Epithelial cell of prostate (primary cell): ENCODE data around the gene TUBGCP2.

Experiments
- DNase-seq: peaks from one replicate; pipeline ENCODE4 v3.0.0-alpha.2; 2011; ENCODE audit warnings: low read depth, low spot score
- H3K27ac ChIP-seq: fragments of 450-650 bp; 2 replicates; pipeline ENCODE4 v1.5.1; 2017; ENCODE audit warnings: mild to moderate bottlenecking

Gene TUBGCP2

GRCh38 chr10:133282846-133283390, 25.8 kb downstream of the TUBGCP2 start:
- no peak overlapping the region for H3K27ac ChIP-seq
- DNase-seq = no peak

GRCh38 chr10:133281628-133282372, 26.9 kb downstream of the TUBGCP2 start:
- no peak for DNase-seq
- no peak overlapping the region for H3K27ac ChIP-seq

DNA sequence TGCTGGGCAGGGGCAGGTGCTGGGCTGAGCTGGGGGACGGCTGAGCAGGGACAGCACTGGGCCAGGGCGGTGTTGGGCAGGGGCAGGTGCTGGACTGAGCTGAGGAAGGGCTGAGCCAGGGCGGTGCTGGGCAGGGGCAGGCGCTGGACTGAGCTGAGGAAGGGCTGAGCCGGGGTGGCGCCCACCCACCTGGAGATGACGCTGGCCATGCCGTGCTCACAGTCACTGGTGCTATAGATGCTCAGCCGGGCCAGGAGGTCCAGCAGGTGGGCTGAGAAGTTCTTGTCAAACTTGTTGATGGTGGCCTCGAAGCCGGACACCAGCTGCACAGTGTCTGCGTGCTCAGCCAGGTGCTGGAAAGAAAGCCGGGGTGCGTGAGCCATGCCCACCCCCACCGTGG, 27.6 kb downstream of the TUBGCP2 start:
- DNase-seq = no peak
- H3K27ac ChIP-seq = no peak overlapping the region

DNA sequence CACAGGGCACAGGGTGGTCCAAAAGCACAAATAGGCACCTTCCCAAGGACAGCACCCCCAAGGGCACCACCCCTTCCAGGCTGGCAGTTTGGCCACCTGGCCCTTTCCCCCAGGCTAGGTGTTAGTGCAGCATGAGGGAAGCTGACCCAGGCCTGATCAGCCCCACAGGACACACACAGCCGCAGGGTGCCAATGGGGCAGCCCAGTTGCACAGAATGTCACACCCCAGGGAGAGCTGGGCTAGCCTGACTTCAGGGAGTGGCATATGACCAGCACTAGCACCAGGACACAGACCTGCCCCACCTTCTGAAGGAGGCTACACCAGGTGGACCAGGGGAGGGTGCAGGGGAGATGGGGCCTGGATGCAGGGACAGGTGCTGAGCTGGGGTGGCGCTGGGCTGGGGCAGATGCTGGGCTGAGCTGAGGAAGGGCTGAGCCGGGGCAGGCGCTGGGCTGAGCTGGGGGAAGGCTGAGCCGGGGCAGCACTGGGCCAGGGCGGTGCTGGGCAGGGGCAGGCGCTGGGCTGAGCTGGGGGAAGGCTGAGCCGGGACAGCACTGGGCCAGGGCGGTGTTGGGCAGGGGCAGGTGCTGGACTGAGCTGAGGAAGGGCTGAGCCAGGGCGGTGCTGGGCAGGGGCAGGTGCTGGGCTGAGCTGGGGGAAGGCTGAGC, 28.1 kb downstream of the TUBGCP2 start:
- DNase-seq = no peak
- H3K27ac ChIP-seq = peak overlapping the region; percentile 90

DNA sequence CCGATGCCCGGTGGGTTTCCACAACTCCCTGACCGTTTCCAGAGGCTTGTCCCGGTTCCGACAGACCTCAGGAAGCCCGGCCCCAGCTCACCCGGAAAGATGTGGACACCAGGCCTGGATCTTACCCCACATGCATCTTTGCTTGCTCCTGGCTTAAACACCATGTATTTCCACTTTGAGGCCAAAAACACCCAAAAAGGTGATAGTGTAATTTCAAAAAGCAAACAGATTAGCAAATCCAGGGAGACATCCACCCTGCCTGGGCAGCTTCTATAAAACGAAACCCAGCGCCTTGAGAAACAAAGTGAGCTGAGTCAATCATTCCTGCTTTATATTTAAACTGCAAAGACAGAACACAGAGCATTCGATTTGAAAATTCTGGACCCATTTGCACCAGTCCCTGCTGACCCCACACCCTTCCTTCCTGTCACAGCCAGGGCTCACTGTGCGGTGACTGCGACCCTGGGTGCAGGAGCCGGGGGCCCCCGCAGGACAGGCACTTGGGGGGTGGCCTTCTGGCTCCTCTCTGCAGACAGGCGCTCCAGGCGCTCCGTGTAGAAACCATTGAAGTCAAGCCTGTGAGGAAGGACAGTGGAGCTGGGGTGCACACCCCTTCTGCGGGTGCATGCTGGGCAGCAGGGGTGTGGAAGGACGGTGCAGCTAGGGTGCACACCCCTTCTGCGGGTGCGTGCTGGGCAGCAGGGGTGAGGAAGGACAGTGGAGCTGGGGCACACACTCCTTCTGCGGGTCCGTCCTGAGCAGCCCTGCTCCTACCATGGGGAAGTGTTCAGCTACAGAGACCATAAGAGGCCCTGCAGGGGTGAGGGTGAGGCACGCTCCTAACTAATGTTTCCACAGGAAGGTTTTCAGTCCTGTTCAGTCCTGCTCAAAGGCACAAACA, 29.1 kb downstream of the TUBGCP2 start:
- peak overlapping the region; percentile 90 for H3K27ac ChIP-seq
- no peak for DNase-seq

GRCh38 chr10:133278577-133279265, 30.0 kb downstream of the TUBGCP2 start:
- peak overlapping the region; percentile 90 for H3K27ac ChIP-seq
- DNase-seq = peak; percentile 72

DNA sequence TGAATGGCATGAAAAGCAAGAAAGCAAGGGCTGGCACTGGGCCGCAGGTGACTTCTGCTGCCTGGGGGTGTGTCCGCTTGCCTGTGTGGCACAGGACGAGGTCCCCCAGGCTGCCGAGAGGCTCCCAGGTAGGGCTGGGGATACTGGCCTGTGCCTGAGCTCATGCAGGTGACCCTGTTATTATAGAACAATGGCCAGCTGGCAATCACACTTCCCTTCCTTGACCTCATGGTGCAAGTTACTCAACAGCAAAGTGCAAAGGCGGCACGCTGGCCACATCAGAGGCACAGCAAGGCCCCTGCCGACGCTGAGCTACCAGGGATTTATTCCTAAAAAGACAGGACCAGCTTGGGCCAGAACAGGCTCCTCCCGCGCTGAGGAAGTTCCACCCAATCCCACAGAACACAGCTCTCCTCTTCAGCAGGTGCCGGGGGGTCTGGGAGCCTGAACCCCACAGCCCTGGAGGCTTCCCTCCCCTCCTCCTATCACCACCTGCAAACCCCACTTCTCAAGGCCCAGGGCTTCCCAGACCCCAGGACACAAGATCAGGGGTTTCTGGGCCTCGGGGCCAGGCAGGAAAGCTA, 30.6 kb downstream of the TUBGCP2 start:
- peak overlapping the region; percentile 90 for H3K27ac ChIP-seq
- no peak for DNase-seq

DNA sequence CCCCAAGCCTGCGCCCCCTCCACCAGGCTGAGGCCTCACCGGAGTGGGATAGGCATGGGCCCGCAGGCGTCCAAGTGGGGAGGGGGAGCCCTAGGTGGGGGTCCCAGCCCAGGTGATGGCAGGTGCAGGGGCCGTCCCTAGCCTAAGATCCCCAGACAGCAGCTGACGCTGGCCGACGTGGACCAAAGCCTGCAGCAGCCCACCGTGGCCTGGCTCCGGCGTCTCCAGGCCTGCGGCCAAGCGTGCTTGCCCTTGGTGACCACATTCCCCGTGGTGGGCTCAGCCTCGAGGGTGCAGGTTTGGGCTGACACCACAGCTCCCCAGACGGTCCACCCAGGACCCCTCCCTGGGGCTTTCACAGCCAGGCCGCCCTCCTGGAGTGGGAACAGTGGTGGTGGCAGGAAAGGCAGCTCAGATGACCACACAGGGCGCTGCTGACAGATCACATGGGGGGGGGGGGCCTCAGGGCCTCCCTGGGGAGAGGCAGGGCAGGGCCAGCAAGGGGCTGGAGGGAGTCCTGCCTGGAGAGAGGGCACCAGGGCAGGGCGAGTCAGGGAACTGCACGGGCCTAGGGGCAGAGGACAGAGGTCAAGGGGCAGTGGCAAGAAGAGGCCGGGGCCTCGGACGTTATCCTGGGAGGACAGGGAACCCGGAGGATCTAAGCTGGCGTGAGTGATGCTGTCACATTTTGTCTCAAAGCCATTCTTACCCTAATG, 31.2 kb downstream of the TUBGCP2 start:
- H3K27ac ChIP-seq = peak overlapping the region; percentile 90

DNA sequence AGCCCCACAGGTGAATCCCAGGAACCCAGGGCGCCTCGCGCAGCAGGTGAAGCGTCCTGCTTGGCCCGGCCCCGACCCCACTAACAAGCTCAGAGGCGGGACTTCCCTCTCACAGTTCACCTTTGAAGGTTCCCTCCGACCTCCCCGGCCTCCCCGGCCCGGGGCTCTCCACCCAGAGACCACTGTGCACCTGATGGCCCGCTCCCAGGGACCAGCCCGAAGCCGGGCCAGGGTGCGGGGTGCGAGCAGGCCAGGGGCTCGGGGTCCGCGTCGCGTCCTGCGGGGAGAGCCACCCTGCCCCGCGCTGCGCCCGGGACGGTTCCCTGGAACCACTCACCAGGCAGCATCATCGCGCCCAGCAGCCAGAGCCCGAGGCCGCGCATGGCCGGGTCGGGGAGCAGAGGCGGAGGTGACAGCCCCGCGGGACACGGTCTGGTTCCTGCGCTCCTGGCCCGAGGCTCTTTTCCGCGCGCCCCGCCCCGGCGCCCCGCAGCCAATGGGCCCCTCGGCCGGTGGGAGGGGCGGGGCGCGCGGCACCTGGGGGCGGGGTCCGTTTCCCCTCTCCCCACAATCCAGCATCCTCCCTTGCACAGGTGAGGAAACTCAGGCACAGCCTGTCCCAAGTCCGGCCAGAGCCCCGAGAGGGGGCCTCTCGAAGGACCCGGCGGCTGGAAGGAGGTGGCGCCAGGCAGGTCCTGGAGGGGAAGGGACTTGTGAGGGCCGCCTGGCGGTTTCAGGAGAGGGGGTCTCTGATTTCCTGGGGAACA, 32.1 kb downstream of the TUBGCP2 start, which contains the start of gene ADAM8:
Gene ADAM8 (minus strand): TSS at position 434 of the 767 bp plus-strand sequence. CDS start 51 bp downstream, at position 383.
- no peak for DNase-seq
- H3K27ac ChIP-seq = peak within 1 kb of the TSS; percentile 90

More for the DNA sequence above, 31.2 kb downstream of the TUBGCP2 start:
- DNase-seq = no peak

DNA sequence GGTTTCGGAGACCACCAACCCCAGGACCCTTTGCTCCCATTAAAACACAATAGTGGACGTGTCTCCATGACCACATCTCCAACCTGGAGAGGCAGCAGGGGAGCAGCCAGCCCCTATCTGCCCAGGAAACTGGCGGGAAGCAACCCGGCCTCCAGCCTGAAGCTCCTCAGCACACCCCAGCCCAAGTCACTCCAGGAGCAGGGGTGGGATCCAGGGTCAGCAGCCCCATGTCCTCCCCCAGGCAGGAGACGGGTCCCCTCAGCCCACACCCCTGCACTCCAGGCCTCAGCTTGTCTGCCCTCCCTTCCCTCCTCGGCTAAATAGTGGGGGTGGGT, 32.6 kb downstream of the TUBGCP2 start:
- H3K27ac ChIP-seq = peak overlapping the region; percentile 90
- DNase-seq = no peak

GRCh38 chr10:133275684-133276092, 33.0 kb downstream of the TUBGCP2 start:
- peak overlapping the region; percentile 90 for H3K27ac ChIP-seq
- no peak for DNase-seq

DNA sequence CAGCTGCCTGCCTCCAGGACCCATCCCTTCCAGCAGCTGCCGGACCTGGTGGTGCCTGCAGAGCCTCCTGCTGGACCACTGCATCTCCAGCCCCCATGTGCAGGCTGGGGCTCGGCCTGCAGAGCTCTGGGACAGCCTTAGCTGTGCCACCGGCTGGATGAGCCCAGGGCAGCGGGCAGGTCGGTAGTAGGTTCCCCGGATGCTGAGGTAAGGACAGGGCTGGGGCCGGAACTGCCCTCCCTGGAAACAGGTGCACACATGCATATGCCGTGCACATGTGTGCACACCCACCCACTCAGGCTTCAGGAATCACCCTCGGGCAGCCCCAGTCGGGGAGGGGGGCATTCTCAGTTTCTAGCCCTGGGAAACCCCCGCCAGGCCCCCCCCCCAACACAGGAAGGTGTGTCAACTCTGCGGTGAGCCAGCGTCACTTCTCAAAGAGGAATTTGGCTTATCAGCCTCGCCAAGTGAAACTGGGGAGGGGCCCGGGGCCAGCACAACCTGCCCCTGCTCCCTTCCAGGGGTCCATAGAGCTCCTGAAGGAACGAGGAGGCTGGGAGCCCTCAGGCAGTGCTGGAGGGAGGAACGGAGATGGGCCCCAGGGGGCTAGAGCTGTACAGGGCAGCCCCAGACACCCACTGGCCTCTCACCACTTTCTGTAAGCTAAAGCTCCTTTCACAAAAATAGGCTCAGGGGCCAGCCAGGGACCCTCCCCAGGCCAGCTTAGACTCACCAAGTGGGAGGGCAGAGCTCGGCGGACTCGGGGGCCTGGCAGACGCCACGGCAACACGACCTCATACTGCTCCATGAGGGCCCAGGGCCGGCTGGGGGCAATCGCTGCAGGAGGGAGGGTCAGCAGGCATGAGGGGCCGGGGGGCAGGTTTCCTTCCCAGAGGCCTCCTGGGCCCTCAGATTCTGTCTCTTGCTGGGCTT, 33.7 kb downstream of the TUBGCP2 start:
- peak; percentile 53 for DNase-seq
- peak overlapping the region; percentile 90 for H3K27ac ChIP-seq

DNA sequence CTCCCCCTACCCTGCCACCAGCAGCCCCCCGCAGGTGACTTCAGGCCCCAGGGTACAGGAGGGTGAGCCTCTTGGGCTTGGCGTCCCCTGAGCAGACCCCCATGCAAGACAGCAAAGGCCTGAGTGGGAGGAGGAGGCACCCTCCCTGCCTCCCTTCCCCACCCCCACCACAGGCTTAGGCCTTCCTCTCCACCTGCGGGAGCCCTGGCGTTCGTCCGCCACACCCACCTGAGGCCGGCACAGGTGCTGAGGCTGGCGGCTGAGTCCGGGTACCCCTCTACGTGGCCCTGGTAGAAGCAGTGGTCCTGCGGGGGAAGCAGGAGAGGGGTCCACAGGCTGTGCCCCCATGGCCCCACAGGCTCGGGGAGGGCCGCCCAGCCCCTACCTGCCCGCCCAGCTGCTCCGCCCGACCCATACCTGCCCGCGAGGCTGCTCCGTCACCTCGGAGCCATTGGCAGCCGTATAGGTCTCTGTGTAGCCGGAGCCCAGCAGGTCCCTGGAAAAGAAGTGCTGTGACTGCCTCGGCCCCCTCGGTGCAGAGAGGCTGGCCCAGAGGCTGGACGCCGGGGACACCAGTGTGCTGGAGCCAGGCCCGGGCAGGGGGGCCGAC, 35.0 kb downstream of the TUBGCP2 start:
- DNase-seq = no peak
- H3K27ac ChIP-seq = peak overlapping the region; percentile 90

DNA sequence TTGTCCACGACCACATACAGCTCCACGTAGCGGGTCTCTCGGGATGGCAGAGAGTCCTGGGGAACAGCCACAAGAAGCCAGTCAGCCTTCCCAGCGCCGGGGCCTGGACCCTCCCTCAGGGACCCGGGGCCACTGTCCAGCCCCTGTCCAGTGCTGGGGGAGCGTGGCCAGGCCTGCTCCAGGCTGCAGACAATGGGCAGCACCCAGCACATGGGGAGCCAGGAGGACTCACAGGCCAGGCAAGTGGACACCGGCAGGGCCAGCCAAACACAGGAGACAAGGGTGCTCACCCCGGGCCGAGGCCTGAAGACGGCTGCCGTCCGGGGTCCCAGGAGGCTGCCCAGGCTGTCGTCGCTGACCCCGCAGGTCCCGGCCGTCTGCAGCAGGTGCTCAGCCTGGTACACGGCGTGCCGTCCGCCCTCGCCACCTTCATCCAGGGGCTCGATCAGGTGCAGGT, 35.7 kb downstream of the TUBGCP2 start:
- H3K27ac ChIP-seq = peak overlapping the region; percentile 90
- no peak for DNase-seq

- H3K27ac ChIP-seq = no peak overlapping the region
- DNase-seq = no peak
These were observed 36.2 kb downstream of the TUBGCP2 start for GRCh38 chr10:133272301-133272963.
